A673 (cell line): ENCODE data around the gene MTREX. TPM values are rescaled to one million over a fixed set of nuclear protein-coding genes. Genes with fewer than 3 reads are reported as not detected.

Experiments used
- Bru-seq: library from RNA; stranded (reverse); fragments of 400-500 nt; gene quantifications from one replicate; lab custom pipeline; 2021; lab: Mats Ljungman, UMichigan
- BruChase-seq, 2 experiments: library from RNA; stranded (reverse); fragments of 400-500 nt; gene quantifications; one replicate each; lab custom pipeline; 2021; lab: Mats Ljungman, UMichigan
- BruUV-seq: library from RNA; stranded (reverse); fragments of 400-500 nt; replicated peaks from 2 replicates; lab custom pipeline; 2021; lab: Mats Ljungman, UMichigan
- CTCF ChIA-PET: fragments of 300-600 bp; sonication (Branson Sonifier 250); formaldehyde crosslinking; loops from one replicate; lab custom pipeline; 2022; ENCODE audit warnings: antibody characterized with exemption; lab: Charles Lee
- POLR2A ChIA-PET: fragments of 300-600 bp; sonication (Branson Sonifier 250); formaldehyde crosslinking; loops from one replicate; lab custom pipeline; 2022; ENCODE audit warnings: antibody characterized with exemption; ENCODE audit not compliant: low non-redundant PET; lab: Charles Lee
- DNase-seq: peaks from one replicate; pipeline ENCODE4 v3.0.0-alpha.2; 2015; ENCODE audit warnings: low spot score
- H3K27ac ChIP-seq: fragments of 200-600 bp; sonication (generic); 2 replicates; pipeline ENCODE4 v1.5.1; 2016; ENCODE audit warnings: mixed run types, low read depth, mild to moderate bottlenecking, mixed read lengths, antibody characterized with exemption, low read length; ENCODE audit not compliant: poor library complexity, severe bottlenecking
- H3K27me3 ChIP-seq: fragments of 200-600 bp; sonication (generic); replicated peaks from 2 replicates; pipeline ENCODE4 v1.6.1; 2017; ENCODE audit warnings: mixed run types, low read depth, mild to moderate bottlenecking, mixed read lengths, antibody characterized with exemption, low read length; ENCODE audit not compliant: insufficient read depth, poor library complexity
- H3K36me3 ChIP-seq: fragments of 200-600 bp; sonication (generic); 2 replicates; pipeline ENCODE4 v1.6.1; 2016; ENCODE audit warnings: mixed run types, mild to moderate bottlenecking, mixed read lengths, antibody characterized with exemption, low read length; ENCODE audit not compliant: insufficient read depth, poor library complexity, severe bottlenecking
- H3K4me1 ChIP-seq: fragments of 200-600 bp; sonication (generic); 2 replicates; pipeline ENCODE4 v1.6.1; 2017; ENCODE audit warnings: mixed run types, mild to moderate bottlenecking, mixed read lengths, antibody characterized with exemption, low read length; ENCODE audit not compliant: insufficient read depth, poor library complexity, severe bottlenecking
- H3K4me3 ChIP-seq: fragments of 200-600 bp; sonication (generic); 2 replicates; pipeline ENCODE4 v1.5.1; 2016; ENCODE audit warnings: low read depth, mixed run types, mild to moderate bottlenecking, mixed read lengths, low read length; ENCODE audit not compliant: poor library complexity, severe bottlenecking
- H3K9me3 ChIP-seq: fragments of 200-600 bp; sonication (generic); 2 replicates; pipeline ENCODE4 v1.6.1; 2016; ENCODE audit warnings: mixed run types, low read depth, mild to moderate bottlenecking, mixed read lengths, antibody characterized with exemption, low read length; ENCODE audit not compliant: poor library complexity, severe bottlenecking
- CTCF ChIP-seq: fragments of 300-800, 200-600 bp; sonication (generic); conservative IDR thresholded peaks from 2 replicates; pipeline ENCODE4 v1.5.1; 2017; ENCODE audit warnings: low read depth, mild to moderate bottlenecking, antibody characterized with exemption, low read length, moderate library complexity, mixed read lengths
- EZH2 ChIP-seq: fragments of 200-600 bp; sonication (generic); IDR thresholded peaks from 2 replicates; pipeline ENCODE4 v1.6.1; 2017; ENCODE audit warnings: borderline replicate concordance, low read depth, mild to moderate bottlenecking, mixed read lengths, antibody characterized with exemption, low read length; ENCODE audit not compliant: poor library complexity, severe bottlenecking
- intact Hi-C: fragments of 100-400 bp; cut with micrococcal nuclease; formaldehyde crosslinking; loops from one replicate; pipeline ENCODE4 v1.10.0; 2022; ENCODE audit not compliant: unreplicated experiment
- long read RNA-seq: library from polyadenylated mRNA; stranded (forward); transcript quantifications from one replicate; pipeline ENCODE4 v2.0.0, GENCODE V29; 2022
- total RNA-seq: library from RNA; stranded (reverse); gene quantifications from 2 replicates; pipeline ENCODE4 v1.2.3, GENCODE V29; 2021

The MTREX gene
- total RNA-seq (135 and 139 TPM in 2 replicates), Bru-seq, nascent RNA (percentile 94 among the genes with signal in this experiment), BruChase-seq, experiment 1, labeled RNA remaining after a 2-hour chase (percentile 89 among the genes with signal in this experiment), BruChase-seq, experiment 2, labeled RNA remaining after a 6-hour chase (percentile 90 among the genes with signal in this experiment)
- long read RNA-seq, full-length matches to known transcripts: 163 of 195 reads
- long read RNA-seq, partial matches to known transcripts: 17 of 195 reads
- long read RNA-seq, other reads (novel, unspliced or antisense): 15 of 195 reads

GRCh38 chr5:55307383-55308253 is at the start of gene MTREX, which contains the start of gene DHX29:
TSS of gene MTREX (plus strand) at chr5:55307989. CDS start at chr5:55308014, 25 bp downstream.
TSS of gene DHX29 (minus strand) at chr5:55307694. CDS start at chr5:55307573, 121 bp downstream.
- Histone ChIP-seq H3K36me3 (no peaks in the 10 kb centered on the region), H3K4me1 (peaks cover 15% of the 10 kb centered on the region), H3K9me3 (no peaks in the 10 kb centered on the region), H3K4me3 (peak within 1 kb of the TSS; percentile 75), H3K27me3 (no peaks in the 10 kb centered on the region), H3K27ac (peak within 1 kb of the TSS; percentile 97)
- intact Hi-C loops: no loop called here
- BruUV-seq: no TSS peak
- CTCF ChIA-PET: no interaction called here
- TF ChIP-seq CTCF (no peak), EZH2 (no peak)
- POLR2A ChIA-PET: interaction anchor here (0.6 to 1.1 kb wide), 4 partner anchors 19 to 1937 kb away, joined by 3 to 7 read pairs (median 6); no protein-coding TSS in a partner anchor
- peak; percentile 95 for DNase-seq

- intact Hi-C loops: no loop called here
- H3K9me3 ChIP-seq: no peaks in the 10 kb centered on the region
- no TSS peak for BruUV-seq
- H3K27ac ChIP-seq: no peak overlapping the region
- no peaks in the 10 kb centered on the region for H3K4me1 ChIP-seq
- TF ChIP-seq EZH2: no peak
- TF ChIP-seq CTCF: no peak
- CTCF ChIA-PET: no interaction called here
- peaks cover 29% of the 10 kb centered on the region for H3K36me3 ChIP-seq
- H3K27me3 ChIP-seq: no peaks in the 10 kb centered on the region
- no peak for DNase-seq
- no peak overlapping the region for H3K4me3 ChIP-seq
- POLR2A ChIA-PET: no interaction called here
Observed at GRCh38 chr5:55258339-55258738, 49.5 kb upstream of the MTREX start.

- Histone ChIP-seq H3K9me3 (no peaks in the 10 kb centered on the region), H3K27me3 (no peaks in the 10 kb centered on the region), H3K27ac (no peak overlapping the region), H3K4me3 (no peak overlapping the region), H3K4me1 (no peaks in the 10 kb centered on the region), H3K36me3 (peaks cover 47% of the 10 kb centered on the region)
- intact Hi-C loops: no loop called here
- BruUV-seq: no TSS peak
- POLR2A ChIA-PET: no interaction called here
- TF ChIP-seq EZH2: no peak
- no peak for TF ChIP-seq CTCF
- CTCF ChIA-PET: no interaction called here
- no peak for DNase-seq
Observed at GRCh38 chr5:55276771-55277170, 31.0 kb upstream of the MTREX start.
